ENCODE measurements around the gene CYP2E1. TPM values are rescaled to one million over a fixed set of nuclear protein-coding genes. Genes with fewer than 3 reads are reported as not detected.
"Not testable (repeated sequence)": the region's sequence is repeated elsewhere in the genome, so short reads cannot be mapped to it uniquely, and the experiment has no call there.

CYP2E1 gene
- total RNA-seq, 5 donors from 2014 or later (not counting 1 experiment from before 2014, with no cell fraction given) = 2.4 to 4.7 (median 3.3) TPM

DNA sequence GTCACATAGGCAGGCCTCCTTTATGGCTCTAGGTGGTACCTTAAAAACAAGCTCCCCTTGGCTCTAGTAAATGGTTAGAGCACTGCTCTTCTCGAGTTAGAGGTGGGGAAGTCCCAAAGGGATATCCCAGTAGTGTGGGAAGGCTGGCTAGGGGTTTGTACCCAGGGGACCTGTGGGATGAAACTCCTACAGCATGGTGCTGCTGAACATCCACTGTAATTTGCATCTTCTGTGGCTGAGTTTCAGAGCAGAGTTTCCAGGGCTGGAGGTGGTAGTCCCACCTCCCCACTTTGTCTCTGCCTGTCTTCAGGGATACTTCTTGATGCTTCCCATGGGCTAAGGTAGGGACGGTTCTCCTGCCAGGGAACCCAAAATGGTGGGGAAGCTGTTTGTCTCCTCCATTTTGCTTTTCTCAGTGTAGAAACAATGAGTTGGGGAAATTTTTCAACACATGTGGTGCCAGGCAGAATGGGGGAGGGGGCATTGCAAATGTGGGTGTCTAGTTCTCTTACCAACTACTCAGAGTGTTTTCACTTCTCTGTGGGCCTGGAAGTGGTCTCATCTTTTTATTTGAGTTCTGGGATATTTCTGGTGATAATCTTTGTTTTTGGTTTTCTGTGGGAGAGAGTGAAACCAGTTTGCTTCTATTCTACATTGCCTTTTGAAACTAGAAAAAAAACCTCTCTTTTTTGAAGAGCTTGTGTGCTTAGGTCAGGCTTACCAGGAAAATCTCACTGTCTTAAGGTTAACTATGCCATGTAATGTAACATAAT lies 37.2 kb upstream of the CYP2E1 start:
- no peaks in the 10 kb centered on the region for H3K4me1 ChIP-seq (ENCODE audit: control insufficient read depth in 1 of 2, extremely low read depth in 1 of 2, insufficient read depth in 2 of 2, low read length in 2 of 2)
- no peaks in the 10 kb centered on the region for H3K27me3 Mint-ChIP-seq
- ChIA-PET CTCF (no interaction called here), POLR2A (no interaction called here)
- peaks cover 21% of the 10 kb centered on the region for H3K36me3 Mint-ChIP-seq
- ATAC-seq (replicated peaks in 1 of 4) (no peak), DNase-seq (no peak)
- peaks cover 0 to 9% of the 10 kb centered on the region in 2 experiments for H3K27me3 ChIP-seq (replicated peaks in 1 of 2; ENCODE audit: control insufficient read depth in 2 of 2, extremely low read depth in 1 of 2, insufficient read depth in 2 of 2, low read length in 1 of 2)
- H3K9me3 ChIP-seq = no peaks in the 10 kb centered on the region
- no peak overlapping the region for H3K4me3 ChIP-seq (ENCODE audit: control insufficient read depth in 1 of 2, extremely low read depth in 1 of 2, low read length in 1 of 2)
- H3K27ac ChIP-seq (ENCODE audit: low read length) = no peak overlapping the region
- WGBS (ENCODE audit: insufficient coverage) = no CpG with 5 or more reads among the region's 2 CpGs
- H3K27ac Mint-ChIP-seq = no peak overlapping the region
- no peaks in the 10 kb centered on the region for H3K36me3 ChIP-seq (ENCODE audit: control insufficient read depth in 2 of 2, extremely low read depth in 1 of 2, insufficient read depth in 1 of 2, low read length in 1 of 2)
- peaks cover 6 to 35% (median 24%) of the 10 kb centered on the region in 3 donors for H3K9me3 Mint-ChIP-seq
- no peaks in the 10 kb centered on the region for H3K4me1 Mint-ChIP-seq
- H3K4me3 Mint-ChIP-seq = no peak overlapping the region

DNA sequence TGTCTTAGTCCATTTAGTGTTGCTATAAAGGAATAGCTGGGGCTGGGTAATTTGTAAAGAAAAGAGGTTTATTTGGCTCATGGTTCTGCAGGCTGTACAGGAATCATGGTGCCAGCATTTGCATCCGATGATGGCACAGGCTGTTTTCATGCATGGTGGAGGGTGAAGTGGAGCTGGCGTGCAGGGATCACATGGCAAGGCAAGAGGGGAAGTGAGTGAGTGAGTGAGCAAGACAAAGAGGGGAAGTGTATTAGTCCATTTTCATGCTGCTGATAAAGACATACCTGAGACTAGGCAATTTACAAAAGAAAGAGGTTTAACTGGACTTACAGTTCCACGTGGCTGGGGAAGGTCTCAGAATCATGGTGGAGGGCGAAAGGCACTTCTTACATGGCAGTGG lies 33.6 kb upstream of the CYP2E1 start:
- H3K9me3 Mint-ChIP-seq; DNase-seq; H3K4me1 ChIP-seq (ENCODE audit: control insufficient read depth in 1 of 2, extremely low read depth in 1 of 2, insufficient read depth in 2 of 2, low read length in 2 of 2); H3K27ac Mint-ChIP-seq; H3K27me3 ChIP-seq (replicated peaks in 1 of 2; ENCODE audit: control insufficient read depth in 2 of 2, extremely low read depth in 1 of 2, insufficient read depth in 2 of 2, low read length in 1 of 2); H3K27me3 Mint-ChIP-seq; H3K9me3 ChIP-seq; ATAC-seq (replicated peaks in 1 of 4); H3K4me3 Mint-ChIP-seq; POLR2A ChIA-PET; H3K4me1 Mint-ChIP-seq; CTCF ChIA-PET; H3K27ac ChIP-seq (ENCODE audit: low read length); H3K36me3 Mint-ChIP-seq; H3K36me3 ChIP-seq (ENCODE audit: control insufficient read depth in 2 of 2, extremely low read depth in 1 of 2, insufficient read depth in 1 of 2, low read length in 1 of 2); H3K4me3 ChIP-seq (ENCODE audit: control insufficient read depth in 1 of 2, extremely low read depth in 1 of 2, low read length in 1 of 2): not testable (repeated sequence)
- WGBS (ENCODE audit: insufficient coverage) = 97% methylated on average over 2 of the region's 4 CpGs

DNA sequence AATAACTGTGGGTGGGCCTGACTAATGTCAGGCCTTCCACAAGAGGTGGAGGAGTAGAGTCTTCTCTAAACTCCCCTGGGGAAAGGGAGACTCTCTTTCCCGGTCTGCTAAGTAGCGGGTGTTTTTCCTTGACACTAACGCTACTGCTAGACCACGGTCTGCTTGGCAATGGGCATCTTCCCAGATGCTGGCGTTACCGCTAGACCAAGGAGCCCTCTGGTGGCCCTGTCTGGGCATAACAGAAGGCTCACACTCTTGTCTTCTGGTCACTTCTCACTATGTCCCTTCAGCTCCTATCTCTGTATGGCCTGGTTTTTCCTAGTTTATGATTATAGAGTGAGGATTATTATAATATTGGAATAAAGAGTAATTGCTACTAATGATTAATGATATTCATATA lies 29.8 kb upstream of the CYP2E1 start:
- 73% methylated on average over 4 of the region's 6 CpGs for WGBS (ENCODE audit: insufficient coverage)
- H3K4me3 ChIP-seq (ENCODE audit: control insufficient read depth in 1 of 2, extremely low read depth in 1 of 2, low read length in 1 of 2); H3K27me3 Mint-ChIP-seq; H3K9me3 ChIP-seq; H3K27ac Mint-ChIP-seq; H3K27me3 ChIP-seq (replicated peaks in 1 of 2; ENCODE audit: control insufficient read depth in 2 of 2, extremely low read depth in 1 of 2, insufficient read depth in 2 of 2, low read length in 1 of 2); H3K4me1 Mint-ChIP-seq; H3K27ac ChIP-seq (ENCODE audit: low read length); H3K36me3 ChIP-seq (ENCODE audit: control insufficient read depth in 2 of 2, extremely low read depth in 1 of 2, insufficient read depth in 1 of 2, low read length in 1 of 2); CTCF ChIA-PET; POLR2A ChIA-PET; H3K4me3 Mint-ChIP-seq; DNase-seq; ATAC-seq (replicated peaks in 1 of 4); H3K4me1 ChIP-seq (ENCODE audit: control insufficient read depth in 1 of 2, extremely low read depth in 1 of 2, insufficient read depth in 2 of 2, low read length in 2 of 2); H3K9me3 Mint-ChIP-seq: not testable (repeated sequence)
- H3K36me3 Mint-ChIP-seq = peaks cover 15% of the 10 kb centered on the region

DNA sequence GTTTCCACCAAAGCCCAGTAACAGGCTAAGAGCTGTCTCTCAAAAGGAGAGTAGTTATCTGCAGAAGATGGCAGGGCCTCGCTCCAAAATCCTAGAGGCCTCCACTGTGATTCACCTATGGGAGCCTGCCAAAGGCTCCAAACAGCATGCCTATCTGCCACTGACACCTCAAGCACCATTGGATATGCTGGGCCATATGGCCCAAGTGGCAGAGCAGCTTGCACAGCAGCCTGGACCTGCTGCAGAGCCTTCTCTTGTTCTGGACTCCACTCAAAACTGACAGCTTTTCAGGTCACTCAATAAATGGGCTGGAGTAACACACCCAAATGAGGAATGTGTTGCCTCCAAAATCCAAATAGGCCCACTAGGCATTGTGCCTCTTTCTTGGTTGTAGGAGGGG lies 28.0 kb upstream of the CYP2E1 start:
- H3K36me3 ChIP-seq (ENCODE audit: control insufficient read depth in 2 of 2, extremely low read depth in 1 of 2, insufficient read depth in 1 of 2, low read length in 1 of 2); ATAC-seq (replicated peaks in 1 of 4); H3K27me3 ChIP-seq (replicated peaks in 1 of 2; ENCODE audit: control insufficient read depth in 2 of 2, extremely low read depth in 1 of 2, insufficient read depth in 2 of 2, low read length in 1 of 2); H3K27ac Mint-ChIP-seq; H3K27me3 Mint-ChIP-seq; H3K4me3 Mint-ChIP-seq; H3K4me3 ChIP-seq (ENCODE audit: control insufficient read depth in 1 of 2, extremely low read depth in 1 of 2, low read length in 1 of 2); H3K4me1 ChIP-seq (ENCODE audit: control insufficient read depth in 1 of 2, extremely low read depth in 1 of 2, insufficient read depth in 2 of 2, low read length in 2 of 2); H3K9me3 Mint-ChIP-seq; POLR2A ChIA-PET; CTCF ChIA-PET; H3K9me3 ChIP-seq; DNase-seq; H3K4me1 Mint-ChIP-seq; H3K27ac ChIP-seq (ENCODE audit: low read length): not testable (repeated sequence)
- 67% methylated on average over 1 of the region's 1 CpG for WGBS (ENCODE audit: insufficient coverage)
- H3K36me3 Mint-ChIP-seq = peaks cover 18% of the 10 kb centered on the region

DNA sequence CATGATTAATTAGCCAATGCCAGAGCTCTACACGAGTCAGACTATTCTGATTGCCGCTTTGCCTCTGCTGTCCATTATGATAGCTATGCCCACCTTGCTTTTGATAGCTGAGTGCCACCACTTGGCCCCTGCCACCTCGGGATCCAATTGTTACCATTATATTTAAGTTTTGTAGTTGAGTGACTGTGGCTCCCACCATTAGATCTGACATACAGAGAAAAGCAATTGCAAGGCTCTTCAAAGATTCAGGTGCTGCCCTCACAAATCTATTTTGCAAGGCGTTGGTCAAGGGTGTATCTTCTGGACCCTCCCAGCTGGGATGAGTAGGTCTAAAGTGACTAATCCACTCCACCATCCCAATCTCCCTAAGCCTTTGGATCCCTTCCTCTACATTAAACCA lies 26.3 kb upstream of the CYP2E1 start:
- H3K4me3 Mint-ChIP-seq, CTCF ChIA-PET: not testable (repeated sequence)
- 100% methylated on average over 2 of the region's 4 CpGs for WGBS (ENCODE audit: insufficient coverage)

DNA sequence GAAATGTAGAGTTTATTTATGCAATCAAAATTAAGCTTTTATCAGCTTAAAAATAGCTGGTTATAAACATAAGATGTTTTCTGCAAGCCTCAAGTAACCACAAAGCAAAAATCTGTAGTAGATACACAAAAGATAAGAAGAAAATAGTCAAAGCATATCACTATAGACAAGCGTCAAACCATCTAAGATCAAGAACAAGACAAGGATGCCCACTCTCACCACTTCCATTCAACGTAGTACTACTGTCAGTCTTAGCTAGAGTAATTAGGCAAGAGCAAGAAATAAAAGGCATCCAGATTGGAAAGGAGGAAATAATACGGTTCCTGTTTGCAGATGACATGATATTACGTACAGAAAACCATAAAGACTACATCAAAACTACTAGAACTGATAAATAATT lies 17.5 kb upstream of the CYP2E1 start:
- no peak overlapping the region for H3K4me3 ChIP-seq (ENCODE audit: control insufficient read depth in 1 of 2, extremely low read depth in 1 of 2, low read length in 1 of 2)
- POLR2A ChIA-PET = no interaction called here

More for the DNA sequence above, 26.3 kb upstream of the CYP2E1 start:
- H3K9me3 ChIP-seq; H3K27ac ChIP-seq (ENCODE audit: low read length); H3K4me1 ChIP-seq (ENCODE audit: control insufficient read depth in 1 of 2, extremely low read depth in 1 of 2, insufficient read depth in 2 of 2, low read length in 2 of 2); POLR2A ChIA-PET; H3K9me3 Mint-ChIP-seq; H3K27ac Mint-ChIP-seq; H3K27me3 Mint-ChIP-seq; H3K4me3 ChIP-seq (ENCODE audit: control insufficient read depth in 1 of 2, extremely low read depth in 1 of 2, low read length in 1 of 2); H3K27me3 ChIP-seq (replicated peaks in 1 of 2; ENCODE audit: control insufficient read depth in 2 of 2, extremely low read depth in 1 of 2, insufficient read depth in 2 of 2, low read length in 1 of 2); H3K4me1 Mint-ChIP-seq; H3K36me3 ChIP-seq (ENCODE audit: control insufficient read depth in 2 of 2, extremely low read depth in 1 of 2, insufficient read depth in 1 of 2, low read length in 1 of 2); DNase-seq; ATAC-seq (replicated peaks in 1 of 4): not testable (repeated sequence)
- peaks cover 18% of the 10 kb centered on the region for H3K36me3 Mint-ChIP-seq

More for the DNA sequence above, 17.5 kb upstream of the CYP2E1 start:
- Mint-ChIP-seq H3K4me3 (no peak overlapping the region), H3K36me3 (peaks cover 9% of the 10 kb centered on the region), H3K9me3 (peaks cover 7 to 12% (median 10%) of the 10 kb centered on the region in 3 donors), H3K27ac (no peak overlapping the region), H3K4me1 (peaks cover 0 to 2% (median 0%) of the 10 kb centered on the region in 3 donors), H3K27me3 (peaks cover 35 to 43% of the 10 kb centered on the region in 2 donors)
- H3K9me3 ChIP-seq = peaks cover 6% of the 10 kb centered on the region
- H3K36me3 ChIP-seq (ENCODE audit: control insufficient read depth in 2 of 2, extremely low read depth in 1 of 2, insufficient read depth in 1 of 2, low read length in 1 of 2) = no peaks in the 10 kb centered on the region
- peaks cover 0 to 9% of the 10 kb centered on the region in 2 experiments for H3K27me3 ChIP-seq (replicated peaks in 1 of 2; ENCODE audit: control insufficient read depth in 2 of 2, extremely low read depth in 1 of 2, insufficient read depth in 2 of 2, low read length in 1 of 2)
- CTCF ChIA-PET = interaction anchor here in 1 of 2 donors (1.2 kb wide), 1 partner anchor 9 kb away, joined by 3 read pairs; no protein-coding TSS in a partner anchor
- ATAC-seq (replicated peaks in 1 of 4) (no peak), DNase-seq (no peak)
- WGBS (ENCODE audit: insufficient coverage) = no CpG with 5 or more reads among the region's 4 CpGs
- no peak overlapping the region for H3K27ac ChIP-seq (ENCODE audit: low read length)
- H3K4me1 ChIP-seq (ENCODE audit: control insufficient read depth in 1 of 2, extremely low read depth in 1 of 2, insufficient read depth in 2 of 2, low read length in 2 of 2) = no peaks in the 10 kb centered on the region

Data from T-cell (primary cell).